Suprapubic skin (tissue), 4 donors: ENCODE measurements around the gene ACVR1. TPM values are rescaled to one million over a fixed set of nuclear protein-coding genes. Genes with fewer than 3 reads are reported as not detected.
"Not testable (repeated sequence)": the region's sequence is repeated elsewhere in the genome, so short reads cannot be mapped to it uniquely, and the experiment has no call there.

Experiments used
- DNase-seq, 2 donors: peaks; one replicate each; pipeline ENCODE4 v3.0.0-alpha.2; 2019; ENCODE audit warnings: low spot score in 2 of 2
- H3K27ac ChIP-seq: fragments of 200-600 bp; sonication (generic); one replicate; pipeline ENCODE4 v1.5.1; 2019
- H3K27me3 ChIP-seq: fragments of 200-600 bp; sonication (generic); one replicate; pipeline ENCODE4 v1.5.1; 2019
- H3K36me3 ChIP-seq: fragments of 200-600 bp; sonication (generic); one replicate; pipeline ENCODE4 v1.5.1; 2019
- H3K4me1 ChIP-seq: fragments of 200-600 bp; sonication (generic); one replicate; pipeline ENCODE4 v1.5.1; 2019
- H3K4me3 ChIP-seq: fragments of 200-600 bp; sonication (generic); one replicate; pipeline ENCODE4 v1.5.1; 2019; ENCODE audit warnings: mild to moderate bottlenecking
- H3K9me3 ChIP-seq: fragments of 200-600 bp; sonication (generic); one replicate; pipeline ENCODE4 v1.5.1; 2019
- EP300 ChIP-seq: sonication (generic); formaldehyde crosslinking; IDR thresholded peaks from one replicate; pipeline ENCODE4 v1.6.1; 2017; ENCODE audit warnings: antibody characterized with exemption
- POLR2A ChIP-seq, 2 donors: fragments of 450-650 bp; IDR thresholded peaks; one replicate each; pipeline ENCODE4 v1.6.1; 2017; ENCODE audit warnings: antibody characterized with exemption in 2 of 2, mild to moderate bottlenecking in 2 of 2, moderate library complexity in 2 of 2
- POLR2AphosphoS5 ChIP-seq, 3 donors: sonication (generic); formaldehyde crosslinking; IDR thresholded peaks; one replicate each; pipeline ENCODE4 v1.6.1; 2017; ENCODE audit warnings: antibody characterized with exemption in 3 of 3
- WGBS: methylation state at CpG from one replicate; pipeline ENCODE4 v1.1.5; 2018; 5-methylcytosine and 5-hydroxymethylcytosine counted together
- total RNA-seq, 4 donors: library from RNA; depleted of rRNA; stranded (reverse); fragments of >200 nt; gene quantifications; one replicate each; pipeline ENCODE4 v1.1.0, GENCODE V29; 2016
- TF ChIP-seq, protein P1 (sequence below), 2 donors: fragments of 200-600 bp in 1 of 2; fragments of 450-650 bp in 1 of 2; sonication (generic) in 1 of 2; IDR thresholded peaks; one replicate each; pipeline ENCODE4 v1.5.1; 2016 to 2019; ENCODE audit warnings: antibody characterized with exemption in 2 of 2, mild to moderate bottlenecking in 1 of 2, moderate library complexity in 1 of 2

ACVR1 gene
- total RNA-seq, 4 donors from 2014 or later = 17.5 to 20.6 (median 18.5) TPM

DNA sequence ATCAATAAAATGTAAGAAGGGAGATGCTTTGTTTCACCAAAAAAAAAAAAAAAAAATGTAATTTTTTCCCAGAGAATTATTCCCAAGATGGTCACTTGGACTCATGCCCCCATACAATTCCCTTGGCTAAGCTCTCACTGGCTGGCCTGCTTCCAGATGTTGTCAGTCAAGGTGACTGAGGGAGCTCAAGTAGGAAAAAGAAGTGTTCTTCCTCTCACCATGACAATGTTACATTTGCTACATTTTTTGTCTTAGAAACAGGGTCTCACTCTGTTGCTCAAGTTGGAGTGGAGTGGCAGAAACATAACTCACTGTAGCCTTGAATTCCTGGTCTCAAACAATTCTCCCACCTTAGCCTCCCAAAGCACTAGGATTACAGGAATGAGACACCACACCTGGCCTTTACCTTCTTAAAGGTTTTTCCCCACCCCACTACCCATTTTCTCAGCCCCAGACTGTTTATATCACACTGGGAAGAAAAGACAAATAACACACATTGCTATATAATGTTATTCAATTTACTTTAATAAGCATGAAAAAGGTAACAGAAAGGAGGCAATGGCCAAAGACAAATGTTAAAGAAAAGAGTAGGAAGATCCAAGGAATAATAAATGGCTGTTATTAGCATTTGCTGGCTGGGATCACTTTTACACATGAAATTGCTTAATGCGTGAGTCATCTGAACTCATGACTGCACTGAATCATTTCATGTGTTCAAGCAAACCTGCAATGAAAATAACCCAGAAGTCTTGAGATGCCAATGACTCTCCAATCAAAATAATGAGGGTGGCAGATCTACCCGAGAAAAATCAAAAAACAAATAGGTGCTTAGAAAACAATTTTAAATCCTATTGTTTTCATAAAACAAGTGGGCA is 45.2 kb downstream of the ACVR1 start:
- Histone ChIP-seq H3K27ac (peak overlapping the region; percentile 77), H3K9me3 (no peaks in the 10 kb centered on the region), H3K4me1 (peaks cover 32% of the 10 kb centered on the region), H3K36me3 (no peaks in the 10 kb centered on the region), H3K27me3 (no peaks in the 10 kb centered on the region), H3K4me3 (no peak overlapping the region)
- 25% methylated on average over 2 of the region's 2 CpGs for WGBS
- TF ChIP-seq, protein P1, sequence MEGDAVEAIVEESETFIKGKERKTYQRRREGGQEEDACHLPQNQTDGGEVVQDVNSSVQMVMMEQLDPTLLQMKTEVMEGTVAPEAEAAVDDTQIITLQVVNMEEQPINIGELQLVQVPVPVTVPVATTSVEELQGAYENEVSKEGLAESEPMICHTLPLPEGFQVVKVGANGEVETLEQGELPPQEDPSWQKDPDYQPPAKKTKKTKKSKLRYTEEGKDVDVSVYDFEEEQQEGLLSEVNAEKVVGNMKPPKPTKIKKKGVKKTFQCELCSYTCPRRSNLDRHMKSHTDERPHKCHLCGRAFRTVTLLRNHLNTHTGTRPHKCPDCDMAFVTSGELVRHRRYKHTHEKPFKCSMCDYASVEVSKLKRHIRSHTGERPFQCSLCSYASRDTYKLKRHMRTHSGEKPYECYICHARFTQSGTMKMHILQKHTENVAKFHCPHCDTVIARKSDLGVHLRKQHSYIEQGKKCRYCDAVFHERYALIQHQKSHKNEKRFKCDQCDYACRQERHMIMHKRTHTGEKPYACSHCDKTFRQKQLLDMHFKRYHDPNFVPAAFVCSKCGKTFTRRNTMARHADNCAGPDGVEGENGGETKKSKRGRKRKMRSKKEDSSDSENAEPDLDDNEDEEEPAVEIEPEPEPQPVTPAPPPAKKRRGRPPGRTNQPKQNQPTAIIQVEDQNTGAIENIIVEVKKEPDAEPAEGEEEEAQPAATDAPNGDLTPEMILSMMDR (IDR thresholded peaks at IDR 0.05) = no peak
- TF ChIP-seq EP300 = peak; percentile 43
- peak in 2 of 3 donors; percentile 37 to 39 for TF ChIP-seq POLR2AphosphoS5 (IDR thresholded peaks at IDR 0.05)
- DNase-seq = no peak

DNA sequence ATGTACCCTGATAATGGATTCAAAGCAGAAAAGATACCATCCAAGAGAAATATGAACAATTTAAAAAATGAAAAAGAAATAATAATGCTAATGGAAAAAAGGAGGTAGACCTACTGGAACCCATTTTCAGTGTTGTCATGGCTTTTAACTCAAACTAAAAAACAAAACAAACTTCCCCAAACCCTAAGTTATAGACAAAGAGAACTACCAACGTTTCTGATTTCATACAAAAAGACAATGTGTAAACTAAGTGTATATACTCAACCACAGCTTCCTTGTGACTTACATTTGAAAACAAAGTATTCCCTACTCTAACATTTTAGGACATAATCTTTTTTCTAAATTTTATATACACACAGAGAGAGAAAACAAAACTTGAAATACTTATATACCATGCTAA is 45.9 kb downstream of the ACVR1 start:
- no peaks in the 10 kb centered on the region for H3K27me3 ChIP-seq

DNA sequence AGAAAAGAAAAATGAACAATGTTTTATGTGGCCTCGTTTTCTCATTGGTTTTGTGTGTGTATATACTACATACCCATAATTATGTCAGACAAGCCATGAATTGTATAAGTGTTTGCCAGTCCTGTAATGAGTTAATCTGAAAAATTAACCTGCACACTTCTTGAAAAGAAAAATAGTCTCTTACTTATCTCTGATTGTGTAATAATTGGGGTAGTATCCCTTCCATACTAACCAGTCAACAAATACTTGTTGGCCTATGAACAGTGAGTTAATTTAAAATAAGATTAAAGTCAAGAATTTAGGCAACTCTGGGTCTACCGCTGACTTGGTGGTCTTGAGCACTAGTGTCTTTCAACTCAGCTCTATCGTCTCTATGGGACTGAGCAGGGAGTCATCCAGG is 48.8 kb downstream of the ACVR1 start:
- WGBS = 93% methylated on average over 3 of the region's 3 CpGs
- Histone ChIP-seq H3K27me3 (no peaks in the 10 kb centered on the region), H3K9me3 (no peaks in the 10 kb centered on the region), H3K36me3 (no peaks in the 10 kb centered on the region), H3K4me1 (peaks cover 43% of the 10 kb centered on the region), H3K27ac (no peak overlapping the region), H3K4me3 (no peak overlapping the region)
- TF ChIP-seq EP300 (no peak), POLR2A (IDR thresholded peaks at IDR 0.05) (no peak), POLR2AphosphoS5 (IDR thresholded peaks at IDR 0.05) (no peak)
- TF ChIP-seq, protein P1 (IDR thresholded peaks at IDR 0.05) = no peak
- DNase-seq = no peak

More for the DNA sequence above, 45.9 kb downstream of the ACVR1 start:
- Histone ChIP-seq H3K4me1 (peaks cover 38% of the 10 kb centered on the region), H3K9me3 (no peaks in the 10 kb centered on the region), H3K36me3 (no peaks in the 10 kb centered on the region), H3K4me3 (no peak overlapping the region), H3K27ac (peak overlapping the region; percentile 77)
- TF ChIP-seq, protein P1 (IDR thresholded peaks at IDR 0.05) = no peak
- no peak for TF ChIP-seq EP300
- TF ChIP-seq POLR2AphosphoS5 (IDR thresholded peaks at IDR 0.05) = no peak
- TF ChIP-seq POLR2A (IDR thresholded peaks at IDR 0.05) = no peak
- 51% methylated on average over 1 of the region's 1 CpG for WGBS
- no peak for DNase-seq

DNA sequence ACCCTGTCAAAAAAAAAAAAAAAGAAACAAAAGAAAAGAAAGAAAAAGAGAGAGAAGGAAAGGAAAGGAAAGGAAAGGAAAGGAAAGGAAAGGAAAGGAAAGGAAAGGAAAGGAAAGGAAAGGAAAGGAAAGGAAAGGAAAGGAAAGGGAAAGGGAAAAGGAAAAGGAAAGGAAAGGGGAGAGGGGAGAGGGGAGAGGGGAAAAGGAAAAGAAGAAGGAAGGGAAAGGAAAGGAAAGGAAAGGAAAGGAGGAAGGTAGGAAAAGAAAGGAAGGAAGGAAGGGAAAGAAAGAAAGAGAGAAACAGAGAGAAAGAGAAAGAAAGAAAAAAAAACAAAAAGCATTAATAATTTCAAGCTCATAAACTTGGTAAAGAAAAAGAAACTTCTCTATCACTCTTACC is 49.5 kb downstream of the ACVR1 start:
- peaks cover 42% of the 10 kb centered on the region for H3K4me1 ChIP-seq
- H3K27ac ChIP-seq = peak overlapping the region; percentile 77
- H3K27me3 ChIP-seq, DNase-seq, H3K9me3 ChIP-seq, H3K36me3 ChIP-seq, H3K4me3 ChIP-seq: not testable (repeated sequence)

DNA sequence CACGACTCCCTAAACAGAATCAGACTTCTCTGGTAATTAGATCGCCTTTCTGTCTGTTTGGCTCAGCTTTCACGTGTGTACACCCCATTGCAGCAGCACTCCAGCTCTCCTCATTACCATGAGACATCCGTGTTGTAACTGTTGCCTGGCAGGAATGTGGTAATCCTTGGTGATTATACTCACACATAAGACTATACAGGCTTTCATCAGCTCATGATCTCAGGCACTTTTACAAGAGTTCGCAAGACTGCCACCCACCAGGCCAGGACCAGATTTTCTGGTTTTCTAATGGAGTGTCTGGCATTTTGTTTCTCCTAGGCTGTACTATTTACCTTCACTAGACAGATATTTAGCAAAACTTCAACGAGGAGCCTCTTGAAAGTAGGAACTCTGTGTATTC is 50.2 kb downstream of the ACVR1 start:
- TF ChIP-seq POLR2AphosphoS5 (IDR thresholded peaks at IDR 0.05) (peak; percentile 26 to 81 (median 71)), EP300 (no peak)
- H3K9me3 ChIP-seq = no peaks in the 10 kb centered on the region
- peak overlapping the region; percentile 77 for H3K27ac ChIP-seq
- DNase-seq = peak; percentile 73 to 78
- no peaks in the 10 kb centered on the region for H3K36me3 ChIP-seq
- H3K4me1 ChIP-seq = peaks cover 36% of the 10 kb centered on the region
- no peaks in the 10 kb centered on the region for H3K27me3 ChIP-seq
- H3K4me3 ChIP-seq = no peak overlapping the region
- WGBS = 46% methylated on average over 6 of the region's 6 CpGs

DNA sequence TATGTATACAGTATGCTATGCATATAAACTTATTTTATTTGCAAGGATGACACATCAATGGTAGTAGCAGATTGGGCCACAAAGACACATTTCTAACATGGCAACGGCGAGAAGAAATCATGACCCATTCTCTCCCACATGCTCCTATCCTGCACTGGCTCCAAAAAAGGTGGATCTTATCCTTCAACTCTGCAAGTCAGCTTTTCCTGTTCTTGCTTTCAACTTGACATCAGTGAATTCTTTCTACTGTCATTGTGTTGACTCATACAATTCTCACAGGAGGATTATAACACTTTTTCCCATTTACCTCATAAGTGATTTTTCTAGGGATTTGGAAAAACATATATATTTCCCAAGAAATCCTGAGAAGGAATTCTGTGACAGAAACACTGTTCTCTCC is 53.1 kb downstream of the ACVR1 start:
- no peaks in the 10 kb centered on the region for H3K27me3 ChIP-seq
- DNase-seq = no peak
- no peaks in the 10 kb centered on the region for H3K9me3 ChIP-seq
- H3K36me3 ChIP-seq = peaks cover 5% of the 10 kb centered on the region
- no peak overlapping the region for H3K4me3 ChIP-seq
- TF ChIP-seq, protein P1 (IDR thresholded peaks at IDR 0.05) = no peak
- TF ChIP-seq EP300 = no peak
- no peak overlapping the region for H3K27ac ChIP-seq
- WGBS = 75% methylated on average over 2 of the region's 2 CpGs
- H3K4me1 ChIP-seq = peaks cover 28% of the 10 kb centered on the region
